Measurements from ENCODE around the gene PFDN5. TPM values are rescaled to one million over a fixed set of nuclear protein-coding genes. Genes with fewer than 3 reads are reported as not detected.
A peak's percentile ranks its signal among the peaks of the same experiment; 100 is the strongest.

PFDN5 gene
- total and polyA plus RNA-seq, 9 of the 15 experiments (the other 6 are each of a cell fraction or from before 2014, with no cell fraction given), result 361 to 1,636 (median 742) TPM

GRCh38 chr12:53299101-53299453 is 3.7 kb downstream of the PFDN5 start (continued):
- TF ChIP-seq SIX5 (IDR thresholded peaks at IDR 0.05; ENCODE audit: borderline replicate concordance in 1 of 2, insufficient read depth in 1 of 2, low read depth in 1 of 2, low read length in 2 of 2) (no peak), TEAD2 (tag; IDR thresholded peaks at IDR 0.05) (no peak), CHAMP1 (IDR thresholded peaks at IDR 0.05) (no peak), SNAPC5 (CRISPR knock-in tag; IDR thresholded peaks at IDR 0.05) (no peak), SRSF9 (IDR thresholded peaks at IDR 0.05; ENCODE audit: borderline replicate concordance, low read depth, low read length) (no peak), RBM17 (IDR thresholded peaks at IDR 0.05; ENCODE audit: borderline replicate concordance, low read depth, low read length) (no peak), ZNF518B (CRISPR knock-in tag; IDR thresholded peaks at IDR 0.05) (no peak), OTX1 (CRISPR knock-in tag; IDR thresholded peaks at IDR 0.05) (no peak), BDP1 (IDR thresholded peaks at IDR 0.05; ENCODE audit: insufficient read depth, insufficient read length) (no peak), ZNF79 (CRISPR knock-in tag; IDR thresholded peaks at IDR 0.05; ENCODE audit: low read depth) (no peak), ZBTB40 (IDR thresholded peaks at IDR 0.05) (no peak), ZBTB40 (CRISPR knock-in tag; IDR thresholded peaks at IDR 0.05) (no peak), ATF7 (IDR thresholded peaks at IDR 0.05) (peak; percentile 68), KHSRP (IDR thresholded peaks at IDR 0.05) (no peak)

All from K562 (cell line).